Testis (tissue), 3 donors: Measurements from ENCODE around the gene ALPL. TPM values are rescaled to one million over a fixed set of nuclear protein-coding genes. Genes with fewer than 3 reads are reported as not detected.

Experiments
- DNase-seq: peaks from one replicate; pipeline ENCODE4 v3.0.0-alpha.2; 2019
- H3K27ac ChIP-seq, 2 donors: fragments of 200-600 bp; sonication (generic); one replicate each; pipeline ENCODE4 v1.5.1; 2019
- H3K27me3 ChIP-seq: fragments of 200-600 bp; sonication (generic); one replicate; pipeline ENCODE4 v1.5.1; 2019
- H3K36me3 ChIP-seq: fragments of 200-600 bp; sonication (generic); one replicate; pipeline ENCODE4 v1.5.1; 2017; ENCODE audit warnings: low read depth; ENCODE audit errors: missing control alignments
- H3K4me1 ChIP-seq: fragments of 200-600 bp; sonication (generic); one replicate; pipeline ENCODE4 v1.5.1; 2019
- H3K4me3 ChIP-seq, 2 donors: fragments of 200-600 bp; sonication (generic); one replicate each; pipeline ENCODE4 v1.5.1; 2017 to 2019
- H3K9me3 ChIP-seq: fragments of 200-600 bp; sonication (generic); one replicate; pipeline ENCODE4 v1.5.1; 2017
- POLR2A ChIP-seq: fragments of 450-650 bp; IDR thresholded peaks from one replicate; pipeline ENCODE4 v1.6.1; 2017; ENCODE audit warnings: antibody characterized with exemption, mild to moderate bottlenecking, moderate library complexity
- WGBS, 2 donors: methylation state at CpG; one replicate each; pipeline ENCODE4 v1.1.5; 2018; 5-methylcytosine and 5-hydroxymethylcytosine counted together
- intact Hi-C: fragments of 100-400 bp; cut with DNase I; formaldehyde crosslinking; loops from one replicate; pipeline ENCODE4 v1.15.1; 2023; ENCODE audit warnings: low total_unique reads
- polyA plus RNA-seq: library from polyadenylated mRNA; stranded (reverse); fragments of 350-450 nt; fragmentation: Illumina TruSeq; extraction: RNeasy Lipid Tissue Mini Kit (QIAGEN cat#74804); gene quantifications from one replicate; pipeline ENCODE4 v1.2.3, GENCODE V29; 2014; ENCODE audit warnings: low read depth, low replicate concordance; ENCODE audit not compliant: insufficient read depth
- total RNA-seq, 2 donors: library from RNA; depleted of rRNA; stranded (reverse); fragments of >200 nt; gene quantifications; one replicate each; pipeline ENCODE4 v1.2.3, GENCODE V29; 2016
- TF ChIP-seq, protein P1 (sequence below), 3 experiments: fragments of 450-650 bp in 2 of 3; fragments of 200-600 bp in 1 of 3; sonication (generic) in 1 of 3; IDR thresholded peaks; one replicate each; pipeline ENCODE4 v1.5.1; 2016 to 2019; ENCODE audit warnings: antibody characterized with exemption in 3 of 3, mild to moderate bottlenecking in 2 of 3, moderate library complexity in 1 of 3

The ALPL gene
- total and polyA plus RNA-seq, 3 donors from 2014 or later, result 11.8 to 22.2 (median 15.7) TPM

DNA sequence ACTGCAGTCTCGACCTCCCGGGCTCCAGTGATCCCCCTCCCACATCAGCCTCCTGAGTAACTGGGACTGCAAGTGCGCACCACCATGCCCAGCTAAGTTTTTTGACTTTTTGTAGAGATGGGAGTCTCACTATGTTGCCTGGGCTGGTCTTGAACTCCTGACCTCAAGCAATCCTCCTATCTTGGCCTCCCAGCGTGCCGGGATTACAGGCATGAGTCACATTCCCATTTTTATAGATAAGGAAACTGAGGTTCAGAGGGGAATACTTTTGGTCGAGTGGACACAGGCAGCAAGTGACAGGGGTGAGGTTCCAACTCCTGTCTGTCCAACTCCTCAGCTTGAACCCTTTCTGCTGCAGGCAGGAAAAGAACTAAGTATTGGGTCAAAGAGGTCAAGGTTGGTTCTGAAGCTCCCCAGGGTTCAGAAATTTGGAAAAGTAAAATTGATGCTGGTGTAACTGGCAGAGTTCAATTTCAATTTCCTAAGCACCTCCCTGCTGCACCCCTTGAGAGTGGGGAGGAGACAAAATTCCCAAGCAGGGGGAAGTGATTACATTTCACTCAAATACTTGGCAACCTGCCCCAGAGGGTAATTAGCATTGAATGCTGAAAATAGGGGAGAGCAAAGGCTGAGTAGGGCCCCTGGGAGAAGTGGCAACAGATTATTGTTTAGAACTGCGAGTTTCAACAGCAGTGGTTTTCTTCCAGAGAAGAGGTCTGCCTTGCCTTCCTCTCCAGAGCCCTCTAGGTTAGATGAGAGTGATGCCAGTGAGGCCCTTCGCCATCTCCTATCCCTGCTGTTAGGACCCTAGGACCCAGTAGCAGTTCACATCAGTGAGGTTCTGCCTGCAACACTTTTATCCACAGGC, 17.5 kb upstream of the ALPL start:
- H3K4me1 ChIP-seq, result no peaks in the 10 kb centered on the region
- H3K27me3 ChIP-seq, result no peaks in the 10 kb centered on the region
- no peak for TF ChIP-seq POLR2A
- TF ChIP-seq, protein P1, sequence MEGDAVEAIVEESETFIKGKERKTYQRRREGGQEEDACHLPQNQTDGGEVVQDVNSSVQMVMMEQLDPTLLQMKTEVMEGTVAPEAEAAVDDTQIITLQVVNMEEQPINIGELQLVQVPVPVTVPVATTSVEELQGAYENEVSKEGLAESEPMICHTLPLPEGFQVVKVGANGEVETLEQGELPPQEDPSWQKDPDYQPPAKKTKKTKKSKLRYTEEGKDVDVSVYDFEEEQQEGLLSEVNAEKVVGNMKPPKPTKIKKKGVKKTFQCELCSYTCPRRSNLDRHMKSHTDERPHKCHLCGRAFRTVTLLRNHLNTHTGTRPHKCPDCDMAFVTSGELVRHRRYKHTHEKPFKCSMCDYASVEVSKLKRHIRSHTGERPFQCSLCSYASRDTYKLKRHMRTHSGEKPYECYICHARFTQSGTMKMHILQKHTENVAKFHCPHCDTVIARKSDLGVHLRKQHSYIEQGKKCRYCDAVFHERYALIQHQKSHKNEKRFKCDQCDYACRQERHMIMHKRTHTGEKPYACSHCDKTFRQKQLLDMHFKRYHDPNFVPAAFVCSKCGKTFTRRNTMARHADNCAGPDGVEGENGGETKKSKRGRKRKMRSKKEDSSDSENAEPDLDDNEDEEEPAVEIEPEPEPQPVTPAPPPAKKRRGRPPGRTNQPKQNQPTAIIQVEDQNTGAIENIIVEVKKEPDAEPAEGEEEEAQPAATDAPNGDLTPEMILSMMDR (IDR thresholded peaks at IDR 0.05), result no peak
- no peak overlapping the region for H3K4me3 ChIP-seq
- H3K9me3 ChIP-seq, result no peaks in the 10 kb centered on the region
- no peak overlapping the region for H3K27ac ChIP-seq
- WGBS, 2 donors, result 64 to 78% methylated on average over 8 of the region's 8 CpGs
- no peak for DNase-seq
- H3K36me3 ChIP-seq, result no peaks in the 10 kb centered on the region
- intact Hi-C loops, result no loop called here

DNA sequence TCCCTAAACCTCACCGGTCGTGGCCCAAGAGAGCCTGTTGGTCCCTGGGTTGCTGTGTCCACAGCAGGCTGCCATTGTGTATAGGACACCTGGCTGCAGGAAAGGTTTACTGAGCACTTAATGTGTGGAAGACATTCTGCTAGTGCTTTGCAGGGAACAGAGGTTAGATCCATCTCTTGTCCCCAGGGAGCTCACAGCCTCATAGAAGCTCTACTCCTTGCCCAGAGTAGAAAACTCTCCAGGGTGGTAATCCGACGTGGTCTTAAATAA, 16.9 kb upstream of the ALPL start:
- Histone ChIP-seq H3K36me3 (no peaks in the 10 kb centered on the region), H3K4me1 (no peaks in the 10 kb centered on the region), H3K27ac (no peak overlapping the region), H3K4me3 (no peak overlapping the region), H3K9me3 (no peaks in the 10 kb centered on the region), H3K27me3 (no peaks in the 10 kb centered on the region)
- TF ChIP-seq, protein P1 (IDR thresholded peaks at IDR 0.05), result no peak
- TF ChIP-seq POLR2A, result no peak
- 53 to 61% methylated on average over 2 to 4 of the region's 4 CpGs for WGBS, 2 donors
- DNase-seq, result no peak
- intact Hi-C loops, result no loop called here

DNA sequence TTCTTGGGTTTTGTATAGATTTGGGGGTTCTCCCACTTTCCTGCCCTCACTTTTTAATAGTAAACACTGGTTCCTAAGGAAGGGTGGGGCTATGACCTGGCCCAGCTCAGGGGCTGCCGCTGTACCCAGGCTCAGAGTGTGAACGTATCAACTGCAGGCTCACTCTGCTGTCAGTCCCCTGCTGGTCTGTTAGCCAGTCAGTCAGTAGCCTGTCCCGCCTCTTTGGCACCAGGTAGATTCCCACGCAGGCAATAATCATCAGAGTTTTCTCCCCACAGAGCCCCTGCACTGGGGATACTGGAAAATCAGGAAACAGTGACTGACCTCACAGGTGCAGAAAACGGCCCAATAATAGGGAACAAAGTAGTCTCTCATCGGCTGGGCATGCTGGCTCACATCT, 15.0 kb upstream of the ALPL start:
- Histone ChIP-seq H3K9me3 (no peaks in the 10 kb centered on the region), H3K27me3 (no peaks in the 10 kb centered on the region), H3K4me1 (no peaks in the 10 kb centered on the region), H3K36me3 (no peaks in the 10 kb centered on the region), H3K27ac (no peak overlapping the region), H3K4me3 (no peak overlapping the region)
- intact Hi-C loops, result no loop called here
- 84 to 86% methylated on average over 6 of the region's 6 CpGs for WGBS, 2 donors
- TF ChIP-seq, protein P1 (IDR thresholded peaks at IDR 0.05), result no peak
- TF ChIP-seq POLR2A, result no peak
- DNase-seq, result no peak

DNA sequence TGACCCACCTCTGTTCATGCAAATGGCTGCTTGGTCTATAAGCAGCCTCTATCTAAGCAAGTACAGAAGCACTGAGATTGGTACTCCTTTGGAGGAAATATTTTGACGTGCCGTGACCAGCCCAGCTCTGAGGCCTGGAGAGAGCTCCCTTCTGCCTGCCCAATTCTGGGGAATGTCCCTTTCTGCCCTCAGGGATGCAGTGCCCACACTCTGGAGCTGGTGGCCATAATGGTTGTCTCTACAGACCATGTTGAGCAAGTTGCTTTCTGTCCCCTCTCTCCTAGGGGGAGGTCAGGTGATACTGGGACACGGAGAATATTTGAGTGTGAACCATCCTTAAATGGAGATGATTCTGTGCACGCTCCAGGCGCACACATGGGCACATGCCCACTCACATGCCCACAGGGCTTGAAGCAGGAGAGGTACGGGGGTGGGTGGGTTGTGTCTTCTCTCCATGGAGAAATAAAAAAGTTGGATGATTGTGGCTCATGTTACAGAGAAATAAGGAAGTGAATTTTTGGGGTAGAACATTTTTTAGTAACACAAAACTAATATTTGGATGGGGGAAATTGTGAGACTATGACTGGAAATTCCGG, 13.9 kb upstream of the ALPL start:
- DNase-seq, result no peak
- 87 to 91% methylated on average over 7 of the region's 7 CpGs for WGBS, 2 donors
- no peaks in the 10 kb centered on the region for H3K36me3 ChIP-seq
- intact Hi-C loops, result no loop called here
- no peaks in the 10 kb centered on the region for H3K4me1 ChIP-seq
- no peaks in the 10 kb centered on the region for H3K9me3 ChIP-seq
- no peaks in the 10 kb centered on the region for H3K27me3 ChIP-seq
- no peak overlapping the region for H3K4me3 ChIP-seq
- H3K27ac ChIP-seq, result no peak overlapping the region
- no peak for TF ChIP-seq POLR2A

DNA sequence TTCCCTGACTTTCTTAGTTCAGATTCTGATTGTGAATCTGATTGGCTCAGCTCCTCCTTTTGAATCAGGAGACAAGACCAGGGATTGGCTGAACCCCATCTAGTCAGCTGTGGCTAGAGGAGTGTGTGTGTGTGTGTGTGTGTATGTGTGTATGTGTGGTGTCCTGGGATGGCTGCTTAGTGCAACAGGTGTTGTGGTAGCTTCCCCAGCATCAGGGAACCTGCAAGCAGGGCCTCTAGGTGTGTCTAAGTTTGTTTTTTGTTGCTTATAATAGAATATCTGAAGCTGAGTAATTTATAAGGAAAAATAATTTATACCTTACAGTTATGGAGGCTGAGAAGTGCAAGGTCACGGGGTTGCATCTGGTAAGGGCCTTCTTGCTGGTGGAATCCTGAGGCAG, 13.2 kb upstream of the ALPL start:
- 92 to 95% methylated on average over 1 of the region's 1 CpG for WGBS, 2 donors
- H3K9me3 ChIP-seq, result no peaks in the 10 kb centered on the region
- H3K36me3 ChIP-seq, result no peaks in the 10 kb centered on the region
- DNase-seq, result no peak
- no peaks in the 10 kb centered on the region for H3K27me3 ChIP-seq
- intact Hi-C loops, result no loop called here
- TF ChIP-seq, protein P1 (IDR thresholded peaks at IDR 0.05), result no peak
- H3K4me3 ChIP-seq, result no peak overlapping the region
- H3K4me1 ChIP-seq, result no peaks in the 10 kb centered on the region
- H3K27ac ChIP-seq, result no peak overlapping the region
